Gastrocnemius medialis (tissue), 4 donors: ENCODE measurements around the gene LRRC8D.

Experiments
- POLR2A ChIP-seq, 2 donors: fragments of 450-650 bp; IDR thresholded peaks; one replicate each; pipeline ENCODE4 v1.6.1; 2017; ENCODE audit warnings: antibody characterized with exemption in 2 of 2, mild to moderate bottlenecking in 2 of 2, moderate library complexity in 2 of 2
- TF ChIP-seq, protein P1 (sequence below), 5 experiments: fragments of 450-650 bp in 3 of 5; fragments of 200-600 bp in 2 of 5; sonication (generic) in 2 of 5; IDR thresholded peaks in 4 of 5; conservative IDR thresholded peaks in 1 of 5; 1 replicate in 4 of 5; 2 replicates in 1 of 5; pipeline ENCODE4 v1.5.1; 2016 to 2019; ENCODE audit warnings: antibody characterized with exemption in 5 of 5, mild to moderate bottlenecking in 3 of 5, moderate library complexity in 3 of 5

DNA sequence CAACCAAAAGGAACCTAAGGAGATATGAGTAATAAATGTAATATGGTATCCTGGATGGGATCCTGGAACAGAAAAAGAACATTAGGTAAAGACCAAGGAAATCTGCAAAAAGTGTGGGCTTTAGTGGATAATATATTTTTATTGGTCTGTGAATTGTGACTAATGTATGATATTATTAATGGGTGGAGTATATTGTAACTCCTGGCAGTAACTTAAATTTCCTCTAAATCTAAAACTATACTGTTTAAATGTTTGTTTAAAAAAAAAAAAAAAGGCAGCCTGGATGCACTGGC is 68.4 kb downstream of the LRRC8D start:
- TF ChIP-seq, protein P1, sequence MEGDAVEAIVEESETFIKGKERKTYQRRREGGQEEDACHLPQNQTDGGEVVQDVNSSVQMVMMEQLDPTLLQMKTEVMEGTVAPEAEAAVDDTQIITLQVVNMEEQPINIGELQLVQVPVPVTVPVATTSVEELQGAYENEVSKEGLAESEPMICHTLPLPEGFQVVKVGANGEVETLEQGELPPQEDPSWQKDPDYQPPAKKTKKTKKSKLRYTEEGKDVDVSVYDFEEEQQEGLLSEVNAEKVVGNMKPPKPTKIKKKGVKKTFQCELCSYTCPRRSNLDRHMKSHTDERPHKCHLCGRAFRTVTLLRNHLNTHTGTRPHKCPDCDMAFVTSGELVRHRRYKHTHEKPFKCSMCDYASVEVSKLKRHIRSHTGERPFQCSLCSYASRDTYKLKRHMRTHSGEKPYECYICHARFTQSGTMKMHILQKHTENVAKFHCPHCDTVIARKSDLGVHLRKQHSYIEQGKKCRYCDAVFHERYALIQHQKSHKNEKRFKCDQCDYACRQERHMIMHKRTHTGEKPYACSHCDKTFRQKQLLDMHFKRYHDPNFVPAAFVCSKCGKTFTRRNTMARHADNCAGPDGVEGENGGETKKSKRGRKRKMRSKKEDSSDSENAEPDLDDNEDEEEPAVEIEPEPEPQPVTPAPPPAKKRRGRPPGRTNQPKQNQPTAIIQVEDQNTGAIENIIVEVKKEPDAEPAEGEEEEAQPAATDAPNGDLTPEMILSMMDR (IDR thresholded peaks at IDR 0.05 in 4 of 5, conservative IDR thresholded peaks at IDR 0.05 in 1 of 5): no peak
- no peak for TF ChIP-seq POLR2A (IDR thresholded peaks at IDR 0.05)
